GM18511 (cell line): ENCODE measurements around the gene CCNE1.

Source experiments
- ATAC-seq: cut with Tn5 transposase; IDR thresholded peaks from one replicate; pipeline ENCODE4 v1.9.1; 2021; ENCODE audit warnings: mild to moderate bottlenecking, moderate library complexity; ENCODE audit not compliant: unreplicated experiment

The CCNE1 gene

DNA sequence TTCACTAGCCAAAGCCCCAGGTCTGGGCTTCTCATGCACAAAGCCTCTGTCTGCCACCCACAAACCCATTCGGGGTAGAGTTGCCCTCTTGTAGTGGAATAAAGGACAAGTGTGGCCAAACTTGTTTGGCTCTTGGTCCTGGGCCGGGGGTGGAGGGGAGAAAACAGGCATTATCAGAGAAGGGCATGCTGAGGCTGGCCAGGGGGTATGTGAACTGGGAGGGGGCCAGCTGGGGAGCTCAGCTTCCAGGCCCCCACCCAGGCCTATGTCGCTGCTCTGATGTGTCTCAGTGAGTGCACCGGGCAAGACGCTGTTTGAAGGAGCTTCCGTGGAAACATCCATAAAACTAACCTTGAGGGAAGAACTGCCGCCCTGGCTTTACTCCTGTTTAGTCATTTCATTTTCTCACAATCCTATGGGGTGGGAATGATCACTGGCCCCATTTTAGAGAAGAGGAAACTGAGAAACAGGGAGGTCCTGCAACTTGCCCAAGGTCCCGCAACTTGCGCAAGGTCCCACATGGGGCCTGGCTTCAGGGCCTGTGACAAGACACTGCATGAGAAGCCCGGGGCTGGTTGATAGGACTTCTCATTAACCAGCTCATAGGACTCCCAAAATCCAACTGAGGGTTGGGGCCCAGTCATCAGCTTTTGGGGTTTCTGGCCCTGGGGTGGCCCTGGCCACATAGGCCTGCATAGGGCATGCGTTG, 30.8 kb downstream of the CCNE1 start:
- no peak for ATAC-seq

DNA sequence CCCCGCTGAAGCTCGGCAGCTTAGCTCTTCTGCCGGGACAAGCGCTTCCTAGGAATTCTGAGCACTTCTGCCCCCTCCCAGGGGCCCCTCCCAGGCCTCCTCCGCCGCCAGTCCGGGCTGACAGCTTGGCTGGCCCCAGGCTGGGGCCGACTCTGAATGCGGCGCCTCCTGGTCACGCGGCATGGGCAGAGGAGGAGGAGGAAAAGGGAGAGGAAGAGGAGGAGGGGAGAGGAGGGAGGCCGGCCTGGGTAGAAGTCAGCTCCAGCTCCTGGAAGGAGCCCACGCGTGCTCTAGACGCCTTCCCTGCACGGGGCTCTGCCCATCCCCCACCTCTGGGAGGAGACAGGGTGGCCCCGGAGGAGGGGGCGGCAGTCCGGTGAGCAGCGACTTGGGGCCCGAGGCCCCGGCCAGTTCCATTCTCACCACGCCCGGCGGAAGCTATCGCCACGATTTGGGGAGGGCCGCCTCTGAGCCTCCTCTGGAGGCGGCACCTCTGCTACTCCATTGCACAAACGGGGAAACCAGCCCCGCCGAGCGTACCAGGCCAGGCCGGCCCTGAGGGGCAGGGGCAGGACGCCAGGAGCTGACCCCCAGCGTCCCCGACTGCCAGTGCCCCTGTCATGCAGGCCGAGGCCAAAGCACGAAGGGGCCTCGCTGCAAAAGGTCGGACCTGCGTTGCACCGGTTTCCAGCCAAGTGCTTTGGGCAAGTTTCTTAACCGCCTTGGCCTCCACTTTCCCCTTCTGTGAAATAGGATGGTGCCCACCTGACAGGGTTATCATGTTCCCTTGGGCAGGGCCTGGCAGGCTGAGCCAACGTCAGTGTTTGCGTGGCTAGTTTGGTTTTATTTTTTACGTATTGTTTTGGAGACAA, 31.6 kb downstream of the CCNE1 start:
- no peak for ATAC-seq

DNA sequence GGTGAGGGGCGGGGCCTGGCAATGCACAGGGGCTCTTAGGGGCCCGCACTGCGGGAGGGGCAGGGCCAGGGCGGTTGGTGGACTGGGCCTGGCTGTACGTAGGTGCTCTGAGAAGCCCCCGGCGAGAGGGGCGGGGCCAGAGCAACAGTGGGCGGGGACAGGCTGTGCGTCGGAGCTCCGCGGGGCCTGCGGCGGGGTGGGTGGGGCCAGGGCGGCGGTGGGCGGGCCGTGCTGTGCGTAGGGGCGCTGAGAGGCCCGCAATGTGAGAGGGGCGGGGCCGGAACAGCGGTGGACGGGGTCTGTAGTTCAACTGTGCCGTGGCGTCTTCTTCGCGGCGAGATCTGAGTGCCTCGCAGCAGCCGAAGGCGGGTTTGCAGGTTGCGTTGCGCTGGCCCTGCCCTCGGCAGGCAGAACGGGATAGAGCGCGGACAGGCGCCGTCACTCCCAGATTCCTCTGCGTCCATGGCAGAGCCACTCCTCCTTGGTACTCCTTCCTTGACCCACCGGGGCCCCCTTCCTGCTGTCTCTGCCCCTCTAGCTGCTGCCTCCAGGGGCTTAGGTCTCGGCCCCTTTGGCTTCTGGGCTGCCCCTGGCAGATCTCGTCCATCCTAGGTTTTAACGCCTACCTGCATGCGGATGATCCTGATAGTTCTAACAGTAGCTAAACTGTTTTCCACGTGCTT, 33.2 kb downstream of the CCNE1 start:
- ATAC-seq: peak; percentile 78

DNA sequence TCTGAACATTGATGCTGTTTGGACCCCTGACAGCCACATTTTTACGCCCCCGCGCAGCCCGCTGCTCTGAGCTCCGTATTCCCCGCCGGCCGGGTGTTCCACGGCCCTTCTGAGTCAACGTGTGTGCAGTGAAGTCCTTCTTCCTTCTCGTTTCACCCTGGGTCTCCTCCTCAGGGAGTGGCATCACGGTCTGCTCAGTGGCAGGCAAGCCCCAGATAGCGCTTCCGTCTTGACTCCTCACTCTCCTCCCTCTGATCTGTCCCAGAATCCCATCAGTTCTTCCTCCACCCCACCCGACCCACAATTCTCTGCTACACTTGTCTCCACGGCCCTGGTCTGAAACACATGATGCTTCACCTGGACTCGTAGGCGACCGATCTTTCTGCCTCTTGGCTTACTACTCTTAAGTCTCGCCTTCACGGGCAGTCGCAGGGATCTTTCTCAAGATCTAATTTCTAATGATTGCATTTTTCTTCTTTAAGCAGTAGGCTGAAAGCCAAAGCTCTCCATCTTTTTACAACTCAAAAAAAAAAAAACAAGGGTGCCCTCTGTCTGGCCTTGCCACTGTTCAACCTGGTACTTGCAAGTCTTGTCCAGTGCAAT, 33.9 kb downstream of the CCNE1 start:
- ATAC-seq: no peak

DNA sequence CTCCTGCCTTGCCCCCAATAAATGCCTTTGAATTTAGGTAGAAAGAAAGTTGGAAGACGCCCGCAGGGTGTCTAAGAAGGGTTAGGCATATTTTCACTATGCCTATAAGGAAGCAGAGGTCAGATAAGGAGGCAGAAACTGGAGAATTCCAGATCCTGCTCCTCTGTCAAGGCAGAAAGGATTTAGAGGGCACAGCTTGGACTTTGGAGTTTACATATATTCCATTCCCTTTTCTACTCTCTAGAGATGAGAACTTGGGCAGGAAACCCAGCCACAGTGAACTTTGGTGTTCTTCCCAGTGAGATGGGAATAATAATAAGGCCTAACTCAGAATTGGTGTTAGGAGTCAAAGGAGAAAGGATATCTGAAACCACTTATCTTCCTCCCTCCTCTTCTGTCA, 37.4 kb downstream of the CCNE1 start:
- ATAC-seq: no peak

DNA sequence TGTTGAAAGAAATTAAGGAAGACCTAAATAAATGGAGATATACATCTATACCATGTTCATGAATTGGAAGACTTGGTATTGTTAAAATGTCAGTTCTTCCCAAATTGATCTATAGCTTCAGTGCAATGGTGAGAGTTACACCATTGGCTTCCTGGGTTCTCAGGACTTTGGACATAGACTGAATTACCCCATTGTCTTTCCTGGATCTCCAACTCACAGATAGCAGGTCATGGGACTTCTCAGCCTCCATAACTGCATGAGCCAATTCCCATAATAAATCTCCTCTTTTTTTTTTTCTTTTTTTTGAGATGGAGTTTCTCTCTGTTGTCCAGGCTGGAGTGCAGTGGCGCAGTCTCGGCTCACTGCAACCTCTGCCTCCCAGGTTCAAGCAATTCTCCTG, 38.7 kb downstream of the CCNE1 start:
- no peak for ATAC-seq

DNA sequence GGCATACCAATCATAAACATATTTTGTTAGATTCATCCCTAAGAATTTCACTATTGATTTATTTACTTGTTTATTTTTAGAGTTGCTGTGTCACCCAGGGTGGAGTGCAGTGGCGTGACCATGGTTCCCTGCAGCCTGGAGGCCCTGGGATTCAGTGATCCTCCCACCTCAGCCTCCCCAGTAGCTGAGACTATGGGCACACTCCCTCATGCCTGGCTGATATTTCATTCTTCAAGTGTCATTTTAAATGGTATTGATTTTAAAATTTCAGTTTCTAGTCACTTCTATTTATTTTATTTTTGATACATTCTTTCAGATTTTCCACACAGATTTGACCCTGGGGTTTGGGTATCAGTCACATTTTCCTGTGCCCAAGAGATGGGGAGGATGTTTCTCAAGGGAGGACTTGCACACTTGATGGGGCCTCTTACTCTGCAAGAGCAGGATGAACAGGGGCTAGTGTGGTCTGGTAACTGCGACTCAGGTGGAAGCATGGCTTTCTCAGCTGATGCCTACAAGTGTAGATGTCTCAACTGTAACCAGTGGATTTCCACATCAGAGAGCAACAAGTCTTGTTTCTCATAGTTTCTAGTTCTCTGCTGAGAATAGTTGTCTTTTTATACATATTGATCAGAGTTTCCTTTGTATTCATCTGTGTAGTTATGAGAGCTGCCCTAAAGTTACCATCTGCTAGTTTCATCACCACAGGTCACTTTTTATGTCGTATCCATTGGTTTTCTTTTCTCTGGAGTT, 40.2 kb downstream of the CCNE1 start:
- ATAC-seq: peak; percentile 91

DNA sequence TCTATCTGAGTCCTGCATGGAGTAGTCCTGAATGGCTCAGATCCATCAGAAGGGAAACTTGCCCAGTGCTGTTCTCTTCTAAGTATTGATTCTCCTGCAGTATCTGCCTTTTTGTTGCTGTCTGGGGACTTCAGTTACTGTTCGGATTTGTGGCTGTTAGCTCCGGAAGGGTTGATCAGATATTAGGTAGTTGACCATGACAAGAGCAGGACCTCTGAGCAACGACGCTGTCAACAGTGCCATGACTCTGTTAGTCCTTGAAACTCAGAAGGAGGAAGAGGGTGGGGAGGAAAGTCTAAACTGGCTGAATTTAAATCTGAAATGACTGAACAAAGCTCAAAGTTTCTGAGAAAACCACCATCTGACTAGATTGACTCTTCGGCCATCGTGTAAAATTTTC, 42.2 kb downstream of the CCNE1 start:
- ATAC-seq: no peak

DNA sequence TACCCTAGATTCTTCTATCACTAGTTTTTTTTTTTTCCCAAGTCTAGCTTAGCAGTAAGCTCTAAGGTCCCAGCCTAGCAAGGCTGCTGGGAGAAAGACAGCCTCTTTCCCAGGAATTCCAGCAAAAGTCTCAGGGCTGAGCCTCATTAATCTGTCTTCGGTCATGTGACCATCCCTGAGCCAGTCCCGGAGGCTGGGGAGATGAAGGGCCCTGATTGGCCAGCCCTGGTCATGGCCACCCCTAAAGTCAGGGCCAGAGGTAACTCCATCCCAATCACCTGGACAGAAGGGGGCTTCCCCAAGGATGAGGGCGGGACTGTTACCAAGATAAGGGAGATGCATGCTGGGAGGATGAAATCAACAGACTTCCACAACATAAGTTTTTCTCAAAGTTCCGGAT, 43.3 kb downstream of the CCNE1 start:
- no peak for ATAC-seq

DNA sequence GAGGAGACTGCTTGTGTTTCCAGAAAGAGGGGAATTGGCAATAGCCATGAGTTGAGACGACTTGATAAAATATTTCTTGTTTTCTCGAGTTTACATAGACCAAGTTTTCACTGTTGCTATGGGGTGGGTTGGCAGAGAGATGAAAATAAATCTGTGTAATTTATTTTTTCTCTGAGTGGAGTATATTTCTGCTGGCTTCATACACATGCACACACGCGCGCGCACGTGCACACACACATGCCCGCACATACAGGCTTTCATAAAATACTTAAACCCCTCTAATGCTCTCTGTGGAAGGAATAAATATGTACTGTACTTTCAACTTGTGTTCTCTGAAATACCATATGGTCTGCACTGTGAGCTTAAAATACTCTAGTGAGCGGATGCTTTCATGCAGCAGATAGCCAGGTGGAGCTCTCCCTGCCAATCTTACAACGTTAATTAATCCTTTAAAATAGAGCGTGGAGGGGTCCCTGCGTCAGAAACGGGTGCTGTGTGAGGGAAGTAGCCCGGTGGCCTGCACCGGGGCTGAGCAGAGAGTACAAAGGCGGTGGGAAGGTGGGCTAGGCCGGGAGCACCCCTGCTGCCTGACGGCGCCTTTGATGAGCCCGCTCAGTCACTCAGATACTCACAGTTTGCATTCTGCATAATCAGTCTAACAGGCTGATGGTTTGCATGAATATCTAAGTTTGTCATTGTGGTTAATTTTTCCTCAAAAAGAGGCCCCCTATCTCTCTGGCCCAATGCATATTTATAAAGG, 44.1 kb downstream of the CCNE1 start:
- no peak for ATAC-seq

DNA sequence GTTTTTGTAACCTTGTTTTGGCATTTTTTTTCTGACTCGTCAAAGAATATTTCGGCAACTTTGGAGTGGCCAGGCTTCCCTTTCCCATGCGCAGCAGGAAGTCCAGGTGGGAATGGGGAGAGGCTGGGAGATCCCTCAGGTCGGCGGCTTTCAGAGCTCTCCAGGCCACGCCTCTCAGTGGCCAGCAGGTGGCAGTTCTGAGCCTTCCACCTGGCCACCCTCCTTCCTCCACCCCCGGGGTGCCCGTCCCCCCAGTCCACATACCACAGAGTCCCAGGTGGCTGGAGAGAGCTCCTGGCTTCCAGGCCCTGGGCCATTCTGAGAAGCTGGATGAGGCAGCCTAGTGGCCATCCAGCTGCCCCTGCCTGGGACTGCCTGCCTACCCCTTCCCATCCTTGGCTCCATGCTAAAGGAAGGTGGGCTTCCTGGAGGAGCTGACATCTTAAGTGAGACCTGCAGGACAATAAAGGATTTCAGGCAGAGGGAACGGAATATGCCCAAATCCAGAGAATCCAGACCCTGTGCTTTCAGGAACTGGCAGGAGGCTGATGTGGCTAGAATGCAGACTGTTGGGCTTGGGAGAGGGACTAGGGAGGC, 46.3 kb downstream of the CCNE1 start:
- ATAC-seq: peak; percentile 79

DNA sequence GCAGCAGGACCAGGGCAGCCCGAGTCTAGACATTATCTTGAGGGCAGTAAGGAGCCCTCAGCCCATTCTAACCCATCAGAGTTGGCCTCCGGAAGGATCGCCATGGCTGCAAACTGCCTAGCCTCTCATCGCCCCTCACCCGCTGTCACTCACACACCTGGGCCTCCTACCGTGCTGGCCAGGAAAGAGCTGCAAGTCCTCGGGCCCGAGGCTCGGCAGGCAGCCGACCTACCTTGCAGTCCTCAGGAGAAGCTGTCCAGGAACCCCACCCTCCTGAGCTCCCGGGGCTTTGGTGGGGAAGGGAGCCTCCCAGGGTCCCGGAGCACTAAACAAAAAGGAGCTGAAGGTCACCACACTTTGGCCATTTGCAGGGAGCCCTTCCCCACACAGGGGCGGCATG, 46.8 kb downstream of the CCNE1 start:
- no peak for ATAC-seq

DNA sequence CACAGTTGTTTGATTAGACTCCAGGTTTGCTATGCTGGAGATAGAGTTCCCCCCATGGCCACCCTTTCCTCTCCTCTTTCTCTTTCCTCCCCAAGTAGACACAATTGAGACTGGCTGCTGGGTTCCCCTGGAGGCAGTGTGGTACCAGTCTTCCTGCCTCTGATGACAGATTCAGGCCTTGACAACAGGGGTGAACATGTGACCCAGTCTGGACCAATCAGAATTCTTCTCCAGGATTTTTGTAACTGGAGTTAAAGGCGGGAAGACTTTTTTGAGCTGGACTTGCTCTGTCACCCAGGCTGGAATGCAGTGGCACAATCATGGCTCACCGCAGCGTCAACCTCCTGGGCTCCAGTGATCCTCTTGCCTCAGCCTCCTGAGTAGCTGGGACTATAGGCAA, 48.7 kb downstream of the CCNE1 start:
- ATAC-seq: no peak

DNA sequence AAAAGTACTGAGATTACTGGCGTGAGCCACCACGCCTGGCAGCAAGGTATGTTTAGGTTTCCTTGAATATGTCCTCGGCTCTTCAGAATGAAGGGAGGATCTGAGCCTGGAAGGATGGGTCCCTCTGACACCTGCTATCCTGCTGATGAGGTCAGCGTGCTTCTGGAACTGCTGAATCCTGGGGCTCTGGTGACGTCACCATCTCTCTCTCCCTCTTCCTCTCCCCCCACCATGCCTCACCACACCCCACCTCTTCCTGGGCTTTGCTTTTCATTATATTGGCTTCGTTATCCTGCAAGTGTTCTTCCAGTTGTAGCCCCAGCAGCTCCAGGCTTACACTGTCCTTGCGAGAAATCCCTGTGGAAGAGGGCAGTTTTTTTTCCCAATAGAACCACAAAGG, 49.8 kb downstream of the CCNE1 start:
- ATAC-seq: no peak

DNA sequence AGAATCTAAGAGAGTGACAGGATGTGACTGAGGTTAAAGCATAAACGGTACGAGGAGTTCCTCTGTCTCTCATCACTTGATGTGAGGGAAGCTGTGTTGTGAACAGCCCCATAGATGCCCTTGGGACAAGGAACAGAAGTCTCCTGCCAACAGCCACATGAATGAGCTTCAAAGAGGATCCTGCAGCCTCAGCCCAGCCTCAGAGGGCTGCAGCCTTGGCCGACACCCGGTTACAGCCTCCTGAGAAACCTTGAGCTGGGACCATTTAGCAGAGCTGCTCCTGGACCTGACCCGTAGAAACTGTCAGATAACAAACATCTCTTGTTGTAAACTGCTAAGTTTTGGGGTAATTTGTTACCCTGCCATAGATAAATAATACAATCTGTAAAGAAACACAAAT, 54.2 kb downstream of the CCNE1 start:
- no peak for ATAC-seq

DNA sequence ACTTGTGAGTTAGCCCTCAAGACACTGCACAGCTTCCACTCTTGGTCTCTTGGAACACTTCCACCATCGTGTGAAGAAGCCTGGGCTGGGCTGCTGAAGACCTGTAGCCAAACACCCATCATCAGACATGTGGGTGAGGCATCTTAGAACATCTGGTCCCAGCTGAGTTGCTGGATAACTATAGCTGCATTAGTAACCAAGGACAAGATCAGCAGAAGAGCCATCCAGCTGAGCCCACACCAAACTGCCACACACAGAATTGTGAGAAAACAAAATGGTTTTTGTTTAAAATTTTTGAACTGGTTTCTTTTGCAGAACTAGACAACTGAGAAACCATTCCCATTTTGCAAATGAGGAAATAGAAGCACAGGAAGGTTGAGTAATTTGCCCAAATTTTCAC, 56.2 kb downstream of the CCNE1 start:
- ATAC-seq: no peak

DNA sequence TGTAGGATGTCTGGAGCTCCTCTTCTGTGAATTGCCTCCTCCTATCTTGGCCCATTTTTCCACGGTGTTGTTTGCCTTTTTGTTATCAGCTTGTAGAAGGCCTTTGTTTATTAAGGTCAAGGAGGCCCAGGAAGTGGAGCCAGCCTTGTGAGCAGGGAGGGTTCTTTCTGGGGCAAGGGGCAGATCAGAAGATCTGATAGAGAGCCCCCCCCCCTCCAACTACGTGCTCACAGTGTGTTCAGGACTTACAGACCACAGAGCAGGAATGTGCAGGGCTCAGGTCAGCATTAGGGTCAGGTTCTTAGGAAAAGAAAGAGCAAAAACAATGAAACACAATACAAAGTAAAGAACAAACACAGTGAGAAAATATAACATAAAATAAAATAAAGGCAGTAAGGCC, 59.4 kb downstream of the CCNE1 start:
- no peak for ATAC-seq

DNA sequence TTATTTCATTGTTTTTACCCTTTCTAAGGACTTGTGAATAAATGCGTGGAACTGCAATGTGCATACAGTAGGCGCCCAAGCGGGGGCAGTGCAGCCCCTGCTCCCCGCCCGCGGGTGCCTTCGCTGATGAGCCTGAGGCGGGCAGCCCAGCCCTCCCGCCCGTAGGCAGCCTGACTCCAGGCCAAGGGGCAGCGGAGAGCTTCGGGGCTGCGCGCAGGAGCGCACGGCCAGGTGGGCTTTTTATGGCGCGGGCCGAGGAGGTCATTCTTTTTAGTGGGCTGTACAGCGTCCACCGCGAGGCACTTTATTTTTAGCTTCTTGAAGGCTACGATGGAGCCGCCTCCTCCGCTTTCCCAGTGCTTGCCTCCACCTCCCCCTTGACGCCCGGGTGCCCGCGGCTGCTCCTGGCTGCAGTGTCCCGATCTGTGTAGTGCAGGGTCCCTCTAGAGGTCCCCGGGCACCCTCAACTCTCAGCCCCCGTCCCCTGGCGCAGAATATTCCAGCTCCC, 60.5 kb downstream of the CCNE1 start:
- ATAC-seq: no peak

DNA sequence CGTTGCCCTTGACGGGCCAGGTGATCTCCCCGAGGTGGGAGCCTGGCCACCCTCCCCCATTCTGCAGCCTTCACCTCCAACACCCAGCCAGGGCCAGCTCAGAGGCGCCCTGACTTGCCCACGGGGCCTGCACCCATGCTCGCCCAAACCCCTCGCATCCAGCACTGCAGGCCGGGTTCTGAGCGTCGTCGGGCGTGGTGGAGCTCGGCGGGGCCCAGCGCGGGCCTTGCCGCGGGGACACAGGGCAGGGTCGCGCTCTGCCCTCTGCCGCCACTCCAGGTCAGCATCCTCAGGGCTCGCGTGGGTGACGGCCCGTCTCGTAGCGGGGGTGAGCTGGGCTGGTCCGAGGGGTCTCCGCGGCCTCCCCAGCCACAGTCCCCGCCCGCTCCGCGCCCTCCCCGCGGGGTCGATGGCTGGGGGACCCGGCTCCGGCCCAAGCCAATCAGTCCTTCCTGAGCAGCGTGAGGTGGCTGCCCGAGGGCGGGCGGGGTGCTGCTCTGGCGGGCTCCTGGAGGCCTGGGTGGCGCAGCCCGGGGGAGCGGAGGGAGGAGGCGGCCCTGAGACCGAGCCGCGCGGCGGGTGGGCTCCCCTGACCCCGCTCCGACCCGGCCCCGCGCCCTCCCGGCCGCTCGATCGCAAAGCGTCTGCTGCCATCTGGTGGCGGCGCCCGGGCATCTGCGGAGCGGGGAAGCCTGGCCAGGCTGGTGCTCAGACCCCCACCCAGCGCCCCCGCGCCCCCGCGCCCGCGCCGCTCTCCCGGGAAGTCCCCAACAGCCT, 61.4 kb downstream of the CCNE1 start:
- ATAC-seq: peak; percentile 80
